ACHN (cell line): ENCODE measurements around the gene DPEP3.

Source experiments
- DNase-seq: peaks from one replicate; pipeline ENCODE4 v3.0.0-alpha.2; 2015
- in situ Hi-C: cut with HindIII; loops from 2 replicates; pipeline ENCODE4 v1.10.0; 2017; ENCODE audit warnings: low sequenced_read_pairs, low pct_ligation_motif_present, low pct_unique_long_range_greater_than_20kb

DPEP3 gene

GRCh38 chr16:67926181-67926750 lies 54.0 kb downstream of the DPEP3 start:
- DNase-seq: no peak
- in situ Hi-C loops: no loop called here
